NCI-H146 treated with DMSO at 0.1 percent for 48 hours (cell line): Measurements from ENCODE around the gene TMOD1.
"Not testable (repeated sequence)": the region's sequence is repeated elsewhere in the genome, so short reads cannot be mapped to it uniquely, and the experiment has no call there.

Source experiments
- DNase-seq: peaks from one replicate; lab custom pipeline; 2025; ENCODE audit not compliant: unreplicated experiment; lab: John Stamatoyannopoulos, UW

Gene TMOD1

DNA sequence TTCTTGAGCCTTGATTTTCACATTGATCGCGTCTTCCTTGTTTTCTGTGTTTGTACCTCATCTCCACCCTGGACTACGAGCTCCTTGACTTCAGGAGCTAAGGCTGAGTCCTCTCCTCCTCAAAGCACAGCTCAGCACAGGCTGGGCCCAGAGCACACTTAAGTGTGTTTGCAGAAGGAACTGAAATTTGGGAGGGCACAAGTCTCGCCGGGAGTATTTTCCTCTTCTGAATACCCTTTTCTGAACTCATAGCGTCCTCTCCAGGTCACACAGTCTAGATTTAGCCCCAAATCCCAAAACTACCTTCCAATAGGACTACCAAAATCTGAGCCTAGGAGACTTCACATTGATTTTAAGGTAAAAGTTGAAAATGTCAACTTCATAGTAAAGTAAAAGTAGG, 90.1 kb downstream of the TMOD1 start:
- DNase-seq = no peak

DNA sequence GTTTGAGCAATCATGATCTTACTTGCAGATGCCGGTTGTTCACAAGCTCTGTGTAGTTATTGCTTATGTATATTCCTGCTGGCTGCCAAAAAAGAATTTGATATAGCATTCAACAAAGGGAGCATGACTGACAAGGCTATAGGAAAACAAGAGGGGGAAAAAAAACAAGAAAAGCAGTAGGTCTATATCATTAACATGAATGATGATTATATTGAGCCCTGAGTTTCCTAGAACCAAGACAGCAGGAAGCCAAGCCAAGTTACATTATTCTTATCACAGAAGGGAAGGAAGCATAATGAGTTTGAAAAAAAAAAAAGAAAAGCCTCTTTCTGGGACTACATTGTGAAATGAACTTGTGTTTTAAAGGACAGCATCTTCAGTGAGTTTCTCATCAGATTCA, 90.7 kb downstream of the TMOD1 start:
- no peak for DNase-seq

DNA sequence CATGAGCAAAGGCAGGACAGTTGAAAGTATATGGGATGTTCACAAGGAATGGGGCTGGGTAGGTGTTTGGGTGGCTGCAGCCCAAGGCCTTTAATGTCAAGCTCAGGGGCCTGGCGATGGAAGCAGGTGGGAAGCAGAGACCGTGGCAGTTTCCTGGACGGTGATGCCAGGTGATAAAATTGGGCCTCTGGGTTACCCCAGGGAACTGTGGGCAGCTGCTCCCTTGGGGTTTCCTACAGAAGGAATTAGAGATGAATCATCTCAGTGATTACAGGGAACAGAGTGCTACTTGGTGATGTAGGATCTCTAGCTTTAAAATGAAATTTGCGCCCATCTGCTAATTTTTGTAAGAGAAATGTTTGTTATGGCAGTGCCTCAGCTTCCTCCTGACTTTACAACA, 92.5 kb downstream of the TMOD1 start:
- no peak for DNase-seq

DNA sequence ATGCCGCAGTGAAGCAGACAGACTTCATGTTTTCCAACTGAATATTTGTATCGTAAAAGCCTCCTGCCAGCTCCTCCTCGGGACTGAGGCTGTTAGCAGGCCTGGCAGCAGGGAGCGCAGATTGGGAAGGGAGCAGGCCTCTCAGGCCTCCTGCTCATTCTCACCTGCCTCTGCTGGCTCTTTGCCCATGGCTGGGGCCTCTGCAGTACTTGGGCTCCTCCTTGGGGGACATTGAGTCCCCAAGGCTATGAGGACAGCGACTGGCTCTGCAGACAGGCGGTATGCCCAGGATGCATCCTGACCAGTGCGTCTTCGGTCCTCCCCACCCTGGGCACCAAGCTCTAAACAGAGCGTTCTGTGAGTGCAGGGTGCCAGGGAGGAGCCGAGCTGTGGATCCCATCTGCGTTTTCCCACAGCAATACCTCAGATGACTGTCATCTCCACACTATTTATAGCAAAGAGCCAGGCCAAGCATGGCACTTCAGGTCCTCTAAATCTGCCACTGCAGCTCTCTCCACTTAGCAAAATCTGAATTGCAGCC, 93.0 kb downstream of the TMOD1 start:
- DNase-seq = no peak

DNA sequence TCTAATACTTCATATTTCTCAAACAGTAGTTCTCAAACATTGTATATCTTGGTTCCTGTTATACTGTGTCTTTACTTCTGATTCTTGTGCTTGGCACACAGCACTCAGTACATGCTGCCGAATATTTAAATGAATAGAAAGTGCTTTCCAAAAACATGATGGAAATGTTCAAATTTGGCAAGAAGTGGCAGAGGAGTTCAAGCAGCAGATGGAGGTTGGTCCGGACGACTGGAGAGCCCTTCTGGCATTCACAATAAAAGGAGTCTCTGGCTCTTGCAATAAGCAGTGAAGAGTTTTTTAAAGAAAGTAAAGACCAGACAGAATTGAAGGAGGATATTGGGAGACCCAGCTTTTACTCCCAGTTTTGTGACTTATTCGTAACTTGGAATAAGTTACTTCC, 95.4 kb downstream of the TMOD1 start:
- DNase-seq = no peak

DNA sequence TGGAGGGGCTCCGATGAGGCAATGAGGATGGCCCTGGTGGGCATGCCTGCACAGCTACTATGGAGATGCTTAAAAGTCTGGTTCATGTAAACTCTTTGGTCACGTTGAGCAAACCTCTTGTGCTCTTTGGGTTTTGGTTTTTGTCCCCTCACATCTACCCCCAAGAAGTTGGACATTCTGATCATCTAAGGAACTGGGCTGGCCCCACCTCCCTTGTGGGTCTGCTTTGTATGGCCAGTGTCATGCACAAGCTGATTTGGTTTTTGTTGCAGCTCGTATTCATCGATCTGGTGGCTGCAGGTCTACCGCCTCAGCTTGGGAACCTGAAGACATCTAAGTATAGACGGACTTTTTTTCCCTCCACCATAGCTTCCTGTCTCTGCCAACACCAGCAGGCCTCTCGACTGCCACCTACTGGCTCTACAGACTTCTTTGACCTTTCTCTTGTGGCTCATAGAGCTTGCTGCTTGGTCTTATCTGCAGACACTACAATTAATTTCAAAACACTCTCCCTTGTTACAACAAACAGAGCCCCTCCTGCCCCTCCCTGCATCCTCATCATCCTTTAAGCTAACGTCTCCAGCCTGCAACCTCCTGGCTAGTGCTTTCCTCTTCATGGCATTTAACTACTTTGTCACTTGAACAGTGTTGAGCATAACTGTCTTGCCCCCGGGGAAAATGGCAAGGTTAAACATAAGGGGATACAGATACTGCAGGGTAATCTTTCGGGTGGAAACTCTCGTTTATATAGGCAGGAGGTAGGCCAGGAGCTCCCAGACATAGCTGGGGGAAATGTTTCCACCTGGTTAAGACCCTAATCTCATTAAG, 97.2 kb downstream of the TMOD1 start:
- DNase-seq = peak; percentile 19

DNA sequence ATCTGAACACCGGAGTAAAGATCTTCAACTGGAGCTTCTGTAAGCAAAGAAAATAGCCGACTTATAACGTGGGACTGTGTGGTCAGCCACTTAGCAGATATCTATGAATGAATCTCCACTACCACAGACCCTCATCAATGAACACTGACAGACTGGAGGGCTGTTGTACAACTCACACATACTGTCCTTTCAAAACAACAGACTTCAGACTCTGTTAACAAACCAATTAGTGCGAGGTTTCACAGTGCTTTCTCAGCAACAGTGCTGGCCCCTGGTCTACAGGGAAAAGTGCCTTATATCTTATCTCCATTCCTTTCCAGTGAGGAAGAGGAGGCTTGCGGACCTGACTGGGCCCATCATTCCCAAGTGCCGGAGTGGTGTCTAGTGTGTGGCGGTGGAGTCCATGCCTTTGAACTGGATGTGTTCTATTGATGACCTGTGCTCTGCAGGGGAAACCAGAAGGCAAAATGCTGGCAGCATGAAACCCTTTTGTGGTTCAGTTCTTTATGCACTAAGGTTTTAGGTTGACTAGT, 97.9 kb downstream of the TMOD1 start:
- no peak for DNase-seq

DNA sequence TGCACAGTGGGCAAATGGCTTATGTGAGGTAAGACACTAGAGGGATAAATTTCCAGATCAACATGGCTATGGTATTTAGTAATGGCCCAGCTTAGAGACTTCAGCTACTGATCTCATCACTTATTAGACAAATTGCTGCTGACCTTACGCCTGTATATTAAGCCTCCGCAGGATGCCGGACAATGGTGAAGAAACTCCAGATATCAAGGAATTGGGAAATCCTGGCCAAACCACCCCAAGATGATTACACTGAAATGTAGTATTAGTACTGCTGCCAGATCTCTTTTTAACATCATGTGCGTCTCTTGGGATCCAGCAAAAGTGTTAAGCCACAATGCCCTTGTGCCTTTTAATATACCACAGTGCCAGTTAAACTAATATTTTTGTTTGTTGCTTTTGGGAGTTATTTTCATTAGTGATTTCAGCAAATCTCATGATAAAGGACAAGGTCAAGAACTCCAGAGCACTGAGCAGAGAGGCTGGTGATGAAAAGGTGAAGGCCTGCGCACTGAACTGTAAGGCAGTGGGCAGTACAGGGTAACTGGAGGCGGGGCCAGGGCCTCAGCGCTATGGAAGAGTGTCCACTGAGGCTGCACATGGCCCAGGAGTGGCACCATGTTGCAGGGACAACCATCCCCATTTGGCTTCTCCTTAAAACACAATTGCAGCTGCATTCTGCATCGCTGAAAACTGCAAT, 99.2 kb downstream of the TMOD1 start:
- no peak for DNase-seq

DNA sequence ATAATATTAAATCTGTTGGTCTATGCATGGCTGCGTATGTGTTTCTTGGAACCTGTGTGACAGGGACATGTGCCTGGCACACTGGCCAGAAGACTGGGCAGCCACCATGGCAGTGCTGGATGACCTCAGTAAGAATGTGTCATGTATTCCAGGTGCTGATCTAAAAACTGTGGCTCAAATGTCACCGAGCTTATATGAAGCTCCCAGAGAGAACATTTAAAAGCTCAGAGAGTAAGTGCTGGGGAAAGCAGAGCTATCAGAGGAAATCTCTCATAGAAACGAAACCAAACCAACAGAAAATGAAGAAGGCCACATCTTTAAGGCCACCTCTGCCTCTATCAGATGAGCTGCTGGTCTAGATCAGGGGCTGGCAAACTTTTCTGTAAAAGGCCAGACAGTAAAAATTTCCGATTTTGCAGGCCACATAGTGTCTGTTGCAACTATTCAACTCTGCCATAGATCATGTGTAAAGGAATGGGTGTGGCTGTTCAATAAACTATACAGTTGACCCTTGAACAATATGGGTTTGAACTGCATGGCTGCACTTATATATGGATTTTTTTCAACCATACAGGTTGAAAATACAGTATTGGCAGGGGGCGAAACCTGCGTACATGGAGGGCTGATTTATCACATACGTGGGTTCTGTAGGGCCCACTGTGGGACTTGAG, 99.9 kb downstream of the TMOD1 start:
- DNase-seq = no peak

DNA sequence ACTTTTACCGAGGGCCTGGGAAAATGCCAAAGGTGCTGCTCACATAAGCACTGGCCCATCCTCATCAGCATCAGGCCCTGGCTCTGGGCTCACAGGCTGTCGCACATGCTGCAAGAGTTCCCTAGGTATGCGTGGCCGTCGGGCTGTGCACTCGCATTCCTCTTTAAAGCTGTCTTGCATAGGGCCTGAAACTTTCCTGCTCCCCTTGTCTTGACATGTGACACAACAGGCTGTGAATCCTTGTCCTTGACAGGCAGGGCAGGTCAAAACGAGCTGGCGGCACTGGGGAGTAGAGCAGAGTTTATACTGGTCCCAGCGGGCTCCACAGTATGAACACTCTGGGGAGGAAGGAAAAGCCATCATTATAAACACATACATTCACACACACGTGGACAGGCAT, 101.0 kb downstream of the TMOD1 start:
- DNase-seq = no peak

DNA sequence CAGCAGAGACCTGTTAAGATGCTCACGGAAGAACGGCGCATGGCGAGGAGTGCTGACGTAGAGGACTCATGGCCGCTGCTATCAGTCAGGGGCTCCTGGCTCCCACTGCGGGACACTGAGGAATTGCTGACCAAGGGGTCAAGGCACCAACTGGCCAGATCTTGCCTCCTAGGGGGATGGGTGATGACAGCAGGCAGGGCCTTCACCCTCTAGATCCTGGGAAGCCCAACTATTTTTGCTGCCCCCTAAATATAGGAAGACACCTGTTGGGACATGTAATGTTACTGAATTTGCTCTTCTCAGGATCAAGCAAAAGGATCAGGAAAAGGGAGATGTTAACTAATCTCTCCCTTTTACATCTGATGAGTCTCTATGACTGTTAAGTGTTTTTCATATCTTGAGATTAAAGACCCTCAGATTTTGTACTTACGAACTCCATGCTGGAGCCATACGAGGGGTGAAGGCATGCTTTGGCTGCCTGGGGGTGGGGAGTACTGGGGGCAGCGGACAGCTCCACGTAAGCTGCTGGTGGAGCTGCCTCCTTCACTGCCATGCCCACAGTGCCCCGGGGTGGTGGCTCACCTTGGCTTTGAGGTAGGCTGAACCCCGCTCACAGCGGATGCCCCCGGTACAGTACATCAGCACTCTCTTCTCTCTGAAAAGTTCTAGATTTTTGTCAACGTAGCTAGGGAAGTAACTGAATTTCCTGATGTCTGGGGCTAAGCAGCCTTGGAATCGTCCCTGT, 103.6 kb downstream of the TMOD1 start:
- DNase-seq = no peak

DNA sequence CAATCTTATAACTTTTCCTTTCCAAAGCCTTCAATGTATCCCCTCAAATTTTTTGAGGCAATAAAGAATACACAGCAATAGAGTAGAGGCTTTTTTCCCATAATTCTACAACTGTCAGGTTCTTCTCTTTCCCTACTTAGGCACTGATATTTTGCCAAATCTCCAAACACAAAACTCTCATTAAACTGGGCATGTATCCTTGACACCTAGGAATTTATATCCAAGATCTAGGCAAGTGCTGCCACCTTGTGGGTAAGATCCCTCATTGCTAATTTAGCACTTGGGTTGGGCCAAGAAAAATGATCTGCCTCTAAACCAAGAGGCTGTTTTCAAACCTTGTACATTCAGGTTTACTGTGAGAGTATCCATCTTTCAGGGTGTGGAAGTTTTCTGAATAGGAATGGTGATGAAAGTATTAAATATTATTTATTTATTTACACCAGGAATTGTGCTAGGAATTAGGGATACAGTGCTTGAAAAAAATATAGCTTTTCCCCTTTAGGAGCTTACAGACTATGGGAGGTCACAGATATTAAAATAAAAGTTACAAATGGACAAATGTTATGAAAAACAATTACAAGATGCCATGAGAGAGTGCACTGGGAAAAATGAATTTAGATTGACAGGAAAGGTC, 114.1 kb downstream of the TMOD1 start:
- DNase-seq = peak; percentile 13

DNA sequence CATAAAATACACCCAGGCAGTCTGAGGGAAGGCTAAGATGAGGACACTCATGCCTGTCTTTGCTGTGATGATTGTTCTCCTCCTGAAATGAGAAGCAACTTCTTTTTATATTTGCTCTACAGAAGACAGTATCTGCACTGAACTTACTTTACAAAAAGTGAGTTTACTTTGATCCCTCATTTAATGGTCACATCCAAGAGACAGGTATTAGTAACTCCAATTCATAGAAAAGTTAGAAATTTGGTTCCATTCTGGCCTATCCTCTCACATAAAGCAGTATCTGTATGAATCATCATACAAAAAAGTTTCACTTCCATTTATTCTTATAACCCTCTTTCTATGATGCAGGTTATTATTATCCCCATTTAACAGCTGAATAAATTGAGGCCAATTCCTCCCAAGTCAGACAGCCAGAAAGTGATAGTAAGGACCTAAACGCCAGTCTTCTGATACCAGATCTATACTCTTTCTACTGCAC, 116.5 kb downstream of the TMOD1 start:
- no peak for DNase-seq

DNA sequence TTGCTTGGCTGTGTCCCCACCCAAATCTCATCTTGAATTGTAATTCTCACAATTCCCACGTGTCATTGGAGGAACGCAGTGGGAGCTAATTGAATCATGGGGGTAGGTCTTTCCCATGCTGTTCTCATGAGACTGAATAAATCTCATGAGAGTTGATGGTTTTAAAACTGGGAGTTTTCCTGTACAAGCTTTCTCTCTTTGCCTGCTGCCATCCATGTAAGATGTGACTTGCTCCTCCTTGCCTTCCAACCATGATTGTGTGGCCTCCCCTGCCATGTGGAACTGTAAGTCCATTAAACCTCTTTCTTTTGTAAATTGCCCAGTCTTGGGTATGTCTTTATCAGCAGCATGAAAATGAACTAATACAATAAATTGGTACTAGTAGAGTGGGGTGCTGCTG, 118.6 kb downstream of the TMOD1 start:
- not testable (repeated sequence) for DNase-seq

DNA sequence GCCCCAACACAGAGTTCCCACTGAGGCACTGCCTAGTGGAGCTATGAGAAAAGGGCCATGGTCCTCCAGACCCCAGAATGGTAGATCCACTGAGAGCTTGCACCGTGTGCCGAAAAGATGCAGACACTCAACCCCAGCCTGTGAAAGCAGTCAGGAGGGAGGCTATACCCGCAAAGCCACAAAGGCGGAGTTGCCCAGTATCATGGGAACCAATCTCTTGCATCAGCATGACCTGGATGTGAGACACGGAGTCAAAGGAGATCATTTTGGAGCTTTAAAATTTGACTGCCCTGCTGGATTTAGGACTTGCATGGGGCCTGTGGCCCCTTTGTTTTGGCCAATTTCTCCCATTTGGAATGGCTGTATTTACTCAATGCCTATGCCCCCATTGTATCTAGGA, 121.0 kb downstream of the TMOD1 start:
- DNase-seq = not testable (repeated sequence)

DNA sequence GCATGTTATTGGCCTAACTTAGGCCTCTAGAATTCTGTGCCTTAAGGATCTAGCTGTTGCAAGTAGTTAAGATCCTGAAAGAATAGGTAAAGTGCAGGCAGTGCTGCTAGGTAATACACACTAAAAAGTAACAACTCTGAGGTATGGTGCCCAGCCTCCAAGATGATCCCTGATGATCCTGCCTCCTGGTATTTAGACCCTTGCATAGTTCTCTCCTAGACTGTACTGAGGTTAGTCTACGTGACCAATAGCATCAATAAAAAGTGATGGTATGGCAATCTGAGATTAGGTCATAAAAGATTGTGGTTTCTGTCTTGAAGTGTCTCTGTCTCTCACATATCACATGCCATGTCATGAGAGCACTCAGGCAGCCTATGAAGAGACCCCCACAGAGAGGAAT, 122.5 kb downstream of the TMOD1 start:
- no peak for DNase-seq

DNA sequence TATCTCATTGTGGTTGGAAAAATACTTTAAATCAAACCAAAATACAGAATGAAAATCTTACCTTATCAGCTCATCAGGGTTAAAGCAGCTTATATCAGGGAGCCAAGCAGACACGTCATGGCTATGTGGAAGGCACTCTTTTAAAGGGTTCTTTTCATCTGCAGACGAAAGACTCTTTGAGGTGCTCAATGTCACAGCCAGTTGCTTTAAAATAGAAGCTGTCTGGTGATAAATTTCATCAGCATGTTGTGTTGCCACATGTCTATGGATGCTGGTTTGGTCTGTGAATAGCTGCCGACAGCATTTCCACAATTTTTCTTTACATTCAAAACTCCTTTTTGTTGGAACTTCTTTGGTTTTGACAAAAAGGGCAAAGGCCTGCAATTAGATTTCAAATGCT, 124.2 kb downstream of the TMOD1 start:
- no peak for DNase-seq

DNA sequence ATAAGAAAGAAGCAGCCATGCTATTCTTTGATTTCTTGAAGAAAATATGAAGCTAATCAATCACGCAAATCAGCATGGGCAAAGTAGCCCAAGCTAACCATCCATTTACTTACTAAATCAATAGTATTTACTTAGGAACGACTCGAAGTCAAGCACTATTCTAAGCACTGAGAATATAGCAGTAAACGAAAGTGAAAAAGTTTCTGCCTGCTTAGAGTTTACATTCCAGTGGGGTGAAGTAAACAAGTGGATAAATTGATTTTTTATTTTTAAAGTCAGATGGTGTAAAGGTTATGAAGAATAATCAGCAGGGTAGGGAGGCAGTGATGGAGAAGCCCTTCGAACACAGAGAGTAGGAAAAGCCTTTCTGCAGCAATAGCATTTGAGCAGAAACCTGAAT, 126.2 kb downstream of the TMOD1 start:
- no peak for DNase-seq

DNA sequence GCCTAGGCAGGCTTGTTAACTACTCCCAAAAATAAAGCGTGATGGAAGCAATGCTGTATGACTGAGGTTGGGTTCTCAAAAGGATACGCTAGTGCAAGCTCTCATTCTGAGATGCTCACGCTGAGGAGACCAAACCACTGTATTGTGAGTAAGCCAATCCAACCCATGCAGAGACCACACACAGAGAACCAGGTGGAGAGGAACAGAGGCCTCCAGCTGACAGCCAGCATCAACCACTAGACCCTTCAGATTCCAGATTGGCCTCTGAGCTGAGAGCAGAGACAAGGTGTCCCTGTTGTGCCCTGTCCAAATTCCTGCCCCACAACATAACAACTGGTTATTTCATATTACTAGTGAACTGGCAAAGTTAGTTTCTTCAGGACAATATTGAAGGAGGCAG, 127.2 kb downstream of the TMOD1 start:
- DNase-seq = no peak

DNA sequence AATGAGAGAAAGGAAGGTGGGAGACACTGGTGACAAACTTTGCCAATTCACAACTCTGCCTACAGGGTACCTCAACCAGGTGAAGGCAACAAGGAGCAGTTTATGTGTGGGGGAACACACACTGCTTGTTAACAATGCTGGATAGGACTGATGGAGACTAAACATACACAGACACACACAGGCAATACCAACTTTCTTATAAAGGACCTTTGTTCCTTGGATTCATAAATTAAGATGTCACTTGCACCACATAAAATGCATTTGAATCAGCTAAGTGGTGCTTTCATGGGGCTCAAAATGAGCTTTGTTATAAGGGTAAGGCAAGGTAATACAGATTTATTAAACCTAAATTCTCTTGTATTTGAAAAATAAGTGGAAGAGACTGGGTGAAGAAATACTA, 127.7 kb downstream of the TMOD1 start:
- DNase-seq = no peak
